Measurements from ENCODE around the gene PPME1. TPM values are rescaled to one million over a fixed set of nuclear protein-coding genes. Genes with fewer than 3 reads are reported as not detected.

PPME1 gene
- total and polyA plus RNA-seq, 2 of the 4 experiments (the other 2 are of a cell fraction): 42.3 to 89.5 TPM

DNA sequence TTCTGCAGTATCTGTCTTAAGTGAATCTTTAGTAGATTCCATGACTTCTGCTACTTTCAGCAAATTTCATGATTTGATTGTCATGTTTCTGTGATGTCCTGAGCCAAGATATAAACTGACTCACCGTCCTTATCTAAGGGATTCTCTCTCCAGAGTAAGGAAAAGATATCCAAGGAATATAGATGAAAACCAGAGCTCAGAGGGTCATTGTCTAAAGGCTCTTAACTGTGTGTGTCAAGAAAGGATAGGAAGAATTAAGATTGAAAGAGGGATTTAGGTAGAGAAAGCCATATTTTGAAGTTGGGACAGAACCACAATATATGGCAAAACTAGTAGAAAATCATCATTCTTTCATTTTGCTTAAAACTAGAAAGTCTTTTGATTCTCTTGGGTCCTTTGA is 50.7 kb downstream of the PPME1 start:
- no peak overlapping the region for H3K56ac ChIP-seq (ENCODE audit: extremely low read depth, insufficient read depth, low read length)
- no peak overlapping the region for H2AK5ac ChIP-seq (ENCODE audit: low read depth, low read length)
- no TSS peak for BruUV-seq (replicated peaks)
- no peak overlapping the region for H2AK9ac ChIP-seq (replicated peaks; ENCODE audit: low read depth, low read length, poor library complexity)
- H3K9me3 ChIP-seq (ENCODE audit: control insufficient read depth, insufficient read depth, low read length): no peaks in the 10 kb centered on the region
- H3K4ac ChIP-seq (ENCODE audit: low read depth, low read length): no peak overlapping the region
- H4K20me1 ChIP-seq (ENCODE audit: insufficient read depth, low read length): peaks cover 4% of the 10 kb centered on the region; the same call in 1 of the 2 replicates
- no peak overlapping the region for H3K4me2 ChIP-seq (ENCODE audit: low read depth, low read length)
- no peak overlapping the region for H4K91ac ChIP-seq (ENCODE audit: insufficient read depth, low read depth, low read length)
- no peak overlapping the region for H2BK120ac ChIP-seq (ENCODE audit: low read depth, low read length)
- no peak overlapping the region for H3K4me3 ChIP-seq (ENCODE audit: insufficient read depth, low read depth, low read length)
- intact Hi-C loops (cut with micrococcal nuclease) (no loop called here), dilution Hi-C loops (cut with HindIII; ENCODE audit: low sequenced_read_pairs, unreplicated experiment) (no loop called here), in situ Hi-C loops (cut with MboI; ENCODE audit: low sequenced_read_pairs) (no loop called here)
- H3K27ac ChIP-seq (ENCODE audit: insufficient read depth, low read length): no peak overlapping the region
- no peaks in the 10 kb centered on the region for H3K27me3 ChIP-seq (ENCODE audit: control insufficient read depth, insufficient read depth, low read length)
- DNase-seq (peak; percentile 12), ATAC-seq (ENCODE audit: low read depth) (no peak)
- H3K36me3 ChIP-seq (ENCODE audit: control insufficient read depth, insufficient read depth, low read length): peaks cover 3% of the 10 kb centered on the region; the same call in 1 of the 2 replicates
- H2BK5ac ChIP-seq (ENCODE audit: low read depth, low read length, poor library complexity, severe bottlenecking): no peak overlapping the region
- H2BK20ac ChIP-seq (ENCODE audit: low read depth, low read length): no peak overlapping the region
- TF ChIP-seq SMC3 (IDR thresholded peaks at IDR 0.05; ENCODE audit: low read depth, low read length): no peak
- TF ChIP-seq FOS (IDR thresholded peaks at IDR 0.05; ENCODE audit: low read depth, low read length): no peak
- TF ChIP-seq CEBPB (IDR thresholded peaks at IDR 0.05; ENCODE audit: low read depth, low read length): no peak
- TF ChIP-seq, protein P1, sequence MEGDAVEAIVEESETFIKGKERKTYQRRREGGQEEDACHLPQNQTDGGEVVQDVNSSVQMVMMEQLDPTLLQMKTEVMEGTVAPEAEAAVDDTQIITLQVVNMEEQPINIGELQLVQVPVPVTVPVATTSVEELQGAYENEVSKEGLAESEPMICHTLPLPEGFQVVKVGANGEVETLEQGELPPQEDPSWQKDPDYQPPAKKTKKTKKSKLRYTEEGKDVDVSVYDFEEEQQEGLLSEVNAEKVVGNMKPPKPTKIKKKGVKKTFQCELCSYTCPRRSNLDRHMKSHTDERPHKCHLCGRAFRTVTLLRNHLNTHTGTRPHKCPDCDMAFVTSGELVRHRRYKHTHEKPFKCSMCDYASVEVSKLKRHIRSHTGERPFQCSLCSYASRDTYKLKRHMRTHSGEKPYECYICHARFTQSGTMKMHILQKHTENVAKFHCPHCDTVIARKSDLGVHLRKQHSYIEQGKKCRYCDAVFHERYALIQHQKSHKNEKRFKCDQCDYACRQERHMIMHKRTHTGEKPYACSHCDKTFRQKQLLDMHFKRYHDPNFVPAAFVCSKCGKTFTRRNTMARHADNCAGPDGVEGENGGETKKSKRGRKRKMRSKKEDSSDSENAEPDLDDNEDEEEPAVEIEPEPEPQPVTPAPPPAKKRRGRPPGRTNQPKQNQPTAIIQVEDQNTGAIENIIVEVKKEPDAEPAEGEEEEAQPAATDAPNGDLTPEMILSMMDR (conservative IDR thresholded peaks at IDR 0.05; ENCODE audit: low read depth, low read length): no peak
- no peak for TF ChIP-seq CHD1 (IDR thresholded peaks at IDR 0.05; ENCODE audit: low read depth, low read length)
- no peak for TF ChIP-seq RAD21 (IDR thresholded peaks at IDR 0.05; ENCODE audit: low read length)
- no peak for TF ChIP-seq MAZ (IDR thresholded peaks at IDR 0.05; ENCODE audit: borderline replicate concordance, low read depth, low read length)
- no peak for TF ChIP-seq BHLHE40 (IDR thresholded peaks at IDR 0.05; ENCODE audit: low read depth, low read length)
- TF ChIP-seq USF2 (IDR thresholded peaks at IDR 0.05; ENCODE audit: low read depth, low read length): no peak
- no peak for TF ChIP-seq RFX5 (IDR thresholded peaks at IDR 0.05; ENCODE audit: low read depth, low read length)
- TF ChIP-seq RCOR1 (IDR thresholded peaks at IDR 0.05; ENCODE audit: insufficient replicate concordance, low read length): no peak
- TF ChIP-seq, protein P2, sequence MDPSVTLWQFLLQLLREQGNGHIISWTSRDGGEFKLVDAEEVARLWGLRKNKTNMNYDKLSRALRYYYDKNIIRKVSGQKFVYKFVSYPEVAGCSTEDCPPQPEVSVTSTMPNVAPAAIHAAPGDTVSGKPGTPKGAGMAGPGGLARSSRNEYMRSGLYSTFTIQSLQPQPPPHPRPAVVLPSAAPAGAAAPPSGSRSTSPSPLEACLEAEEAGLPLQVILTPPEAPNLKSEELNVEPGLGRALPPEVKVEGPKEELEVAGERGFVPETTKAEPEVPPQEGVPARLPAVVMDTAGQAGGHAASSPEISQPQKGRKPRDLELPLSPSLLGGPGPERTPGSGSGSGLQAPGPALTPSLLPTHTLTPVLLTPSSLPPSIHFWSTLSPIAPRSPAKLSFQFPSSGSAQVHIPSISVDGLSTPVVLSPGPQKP (IDR thresholded peaks at IDR 0.05; ENCODE audit: borderline replicate concordance, low read depth, low read length): no peak
- no peak for TF ChIP-seq MXI1 (IDR thresholded peaks at IDR 0.05; ENCODE audit: borderline replicate concordance, low read depth, low read length)
- no peak for TF ChIP-seq NFE2L2 (IDR thresholded peaks at IDR 0.05; ENCODE audit: low read depth, low read length)
- H3K23ac ChIP-seq (ENCODE audit: low read depth, low read length): no peak overlapping the region
- WGBS, 2 experiments (ENCODE audit: extremely low coverage in 2 of 2, insufficient read length in 1 of 2): no CpG with 5 or more reads among the region's 1 CpG
- peaks cover 3 to 8% of the 10 kb centered on the region in 2 experiments; a peak in 2 of 4 replicates for H3K79me1 ChIP-seq (ENCODE audit: low read depth in 1 of 2, low read length in 2 of 2)
- no peaks in the 10 kb centered on the region for H3K4me1 ChIP-seq (ENCODE audit: control insufficient read depth, insufficient read depth, low read length)
- peaks cover under 1% of the 10 kb centered on the region; the same call in 1 of the 2 replicates for H3K9me1 ChIP-seq (ENCODE audit: insufficient read depth, low read length)
- H2BK15ac ChIP-seq (ENCODE audit: low read depth, low read length): no peak overlapping the region
- H2AFZ ChIP-seq (replicated peaks; ENCODE audit: low read length, poor library complexity): no peak overlapping the region
- H3K14ac ChIP-seq (replicated peaks; ENCODE audit: low read depth, low read length): no peak overlapping the region
- no peak overlapping the region for H3K9ac ChIP-seq (ENCODE audit: low read depth, low read length)
- no peak overlapping the region for H4K5ac ChIP-seq (ENCODE audit: low read depth, low read length)
- no peak overlapping the region for H4K8ac ChIP-seq (ENCODE audit: low read depth in 2 of 2, low read length in 2 of 2)
- H3K18ac ChIP-seq (ENCODE audit: low read depth, low read length): no peak overlapping the region
- ChIA-PET POLR2A (ENCODE audit: unreplicated experiment) (no interaction called here), CTCF (interaction anchor here (0.5 kb wide), 1 partner anchor 129 kb away, joined by 3 read pairs; no protein-coding TSS in a partner anchor)
